Measurements from ENCODE around the gene SORBS2.

Gene SORBS2

DNA sequence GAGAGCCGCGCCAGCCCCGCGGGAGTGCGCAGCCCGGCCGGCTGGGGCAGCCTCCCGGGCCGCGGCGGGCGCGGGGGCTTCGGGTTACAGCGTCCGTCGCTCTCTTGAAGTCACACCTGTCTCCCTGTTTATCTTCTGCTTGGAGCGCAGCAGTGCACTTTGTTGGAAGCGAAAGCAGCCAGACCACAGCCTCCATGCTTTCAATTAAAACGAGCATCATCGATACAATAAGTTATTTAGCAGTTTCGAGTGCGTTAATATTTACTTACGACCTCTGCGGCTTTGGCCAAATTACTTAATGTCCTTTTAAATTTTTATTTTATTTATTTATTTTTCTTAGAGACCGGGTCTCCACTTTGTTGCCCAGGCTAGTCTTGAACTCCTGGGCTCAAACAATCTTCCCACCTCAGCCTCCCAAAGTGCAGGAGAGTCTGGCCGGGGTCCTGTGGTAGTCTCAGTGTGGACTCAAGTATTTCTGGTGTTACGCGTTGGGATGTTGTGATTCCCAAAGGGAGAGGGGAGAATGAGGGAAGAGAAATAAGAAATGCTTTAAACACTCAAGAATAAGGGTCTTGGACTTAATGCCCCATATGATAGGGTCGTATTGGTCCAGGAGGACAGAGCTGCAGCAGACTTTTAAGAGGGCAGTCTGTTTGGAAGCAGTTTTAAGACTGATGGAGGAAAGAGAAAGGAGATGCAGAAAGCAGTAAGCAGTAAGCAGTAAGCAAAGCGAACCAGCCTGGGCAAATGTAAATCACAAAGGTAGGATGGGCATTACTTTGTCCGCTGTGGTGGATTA is 276.2 kb downstream of the SORBS2 start:
- Histone ChIP-seq H3K4me3 (IDR thresholded peaks at IDR 0.05; ENCODE audit: insufficient read depth, low read depth, low read length) (peak overlapping the region; percentile 46), H3K36me3 (ENCODE audit: insufficient read depth) (no peaks in the 10 kb centered on the region), H3K4me2 (peak overlapping the region; percentile 84), H3K27ac (no peak overlapping the region), H4K20me1 (ENCODE audit: insufficient read depth) (no peaks in the 10 kb centered on the region), H3K27me3 (ENCODE audit: insufficient read depth, low read depth) (no peaks in the 10 kb centered on the region), H3K4me1 (ENCODE audit: low read depth, poor library complexity, severe bottlenecking) (peaks cover 21% of the 10 kb centered on the region), H2AFZ (ENCODE audit: low read depth) (peak overlapping the region; percentile 98), H3K79me2 (ENCODE audit: insufficient read depth, low read depth) (0 out of 2 replicates have a peak, but pooled peaks cover 4% of the 10 kb centered on the region), H3K9ac (peak overlapping the region; percentile 84)
- TF ChIP-seq, protein P1, sequence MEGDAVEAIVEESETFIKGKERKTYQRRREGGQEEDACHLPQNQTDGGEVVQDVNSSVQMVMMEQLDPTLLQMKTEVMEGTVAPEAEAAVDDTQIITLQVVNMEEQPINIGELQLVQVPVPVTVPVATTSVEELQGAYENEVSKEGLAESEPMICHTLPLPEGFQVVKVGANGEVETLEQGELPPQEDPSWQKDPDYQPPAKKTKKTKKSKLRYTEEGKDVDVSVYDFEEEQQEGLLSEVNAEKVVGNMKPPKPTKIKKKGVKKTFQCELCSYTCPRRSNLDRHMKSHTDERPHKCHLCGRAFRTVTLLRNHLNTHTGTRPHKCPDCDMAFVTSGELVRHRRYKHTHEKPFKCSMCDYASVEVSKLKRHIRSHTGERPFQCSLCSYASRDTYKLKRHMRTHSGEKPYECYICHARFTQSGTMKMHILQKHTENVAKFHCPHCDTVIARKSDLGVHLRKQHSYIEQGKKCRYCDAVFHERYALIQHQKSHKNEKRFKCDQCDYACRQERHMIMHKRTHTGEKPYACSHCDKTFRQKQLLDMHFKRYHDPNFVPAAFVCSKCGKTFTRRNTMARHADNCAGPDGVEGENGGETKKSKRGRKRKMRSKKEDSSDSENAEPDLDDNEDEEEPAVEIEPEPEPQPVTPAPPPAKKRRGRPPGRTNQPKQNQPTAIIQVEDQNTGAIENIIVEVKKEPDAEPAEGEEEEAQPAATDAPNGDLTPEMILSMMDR (conservative IDR thresholded peaks at IDR 0.05; ENCODE audit: low read depth, low read length) = no peak

Data from KMS-11 (cell line).